SK-N-SH (cell line): ENCODE measurements around the gene BLVRA. TPM values are rescaled to one million over a fixed set of nuclear protein-coding genes. Genes with fewer than 3 reads are reported as not detected.

Source experiments
- CTCF ChIA-PET: fragments of 300-600, 350-600 bp; formaldehyde crosslinking; extraction: SDS; loops from one replicate; lab custom pipeline; 2021; lab: Yijun Ruan, JAX
- POLR2A ChIA-PET: fragments of 350-600 bp; sonication (Branson Sonifier 250); formaldehyde crosslinking; extraction: SDS; loops from one replicate; lab custom pipeline; 2020; ENCODE audit warnings: antibody characterized with exemption, inconsistent platforms; lab: Yijun Ruan, JAX
- DNase-seq: peaks from one replicate; pipeline ENCODE4 v3.0.0; 2012
- H2AFZ ChIP-seq: fragments of 200-600 bp; sonication (generic); 2 replicates; pipeline ENCODE4 v1.8.1; 2016; ENCODE audit warnings: antibody characterized with exemption, mild to moderate bottlenecking, low read depth
- H3F3A ChIP-seq: fragments of 200-600 bp; sonication (generic); replicated peaks from 2 replicates; pipeline ENCODE3; 2016; ENCODE audit warnings: antibody characterized with exemption, mild to moderate bottlenecking; ENCODE audit not compliant: insufficient read depth
- H3K27ac ChIP-seq, 2 experiments: fragments of 200-500 bp in 1 of 2; fragments of 200-600 bp in 1 of 2; sonication (Bioruptor generic) in 1 of 2; sonication (generic), shearing (Covaris generic) in 1 of 2; 2 replicates each; pipeline versions ENCODE4 v1.5.1 to v1.6.1; 2014 to 2016; ENCODE audit warnings: low read depth in 2 of 2, inconsistent platforms in 1 of 2, low read length in 1 of 2, mild to moderate bottlenecking in 1 of 2, mixed read lengths in 1 of 2
- H3K27me3 ChIP-seq: fragments of 200-600 bp; sonication (generic), shearing (Covaris generic); 2 replicates; pipeline ENCODE4 v1.6.1; 2016; ENCODE audit warnings: mixed run types; ENCODE audit not compliant: insufficient read depth
- H3K36me3 ChIP-seq, 2 experiments: fragments of 200-500 bp in 1 of 2; fragments of 200-600 bp in 1 of 2; sonication (Bioruptor generic) in 1 of 2; sonication (generic) in 1 of 2; replicated peaks in 1 of 2; 2 replicates each; pipeline versions ENCODE3 to v1.5.1; 2014 to 2016; ENCODE audit warnings: low read length in 1 of 2, mild to moderate bottlenecking in 1 of 2; ENCODE audit not compliant: insufficient read depth in 2 of 2, control insufficient read depth in 1 of 2
- H3K4me1 ChIP-seq, 2 experiments: fragments of 200-500 bp in 1 of 2; fragments of 200-600 bp in 1 of 2; sonication (Bioruptor generic) in 1 of 2; sonication (generic), shearing (Covaris generic) in 1 of 2; 2 replicates each; pipeline versions ENCODE4 v1.5.1 to v1.6.1; 2014 to 2016; ENCODE audit warnings: low read depth in 1 of 2, low read length in 1 of 2, mixed run types in 1 of 2; ENCODE audit not compliant: insufficient read depth in 2 of 2, control insufficient read depth in 1 of 2
- H3K4me2 ChIP-seq: fragments of 200-600 bp; sonication (generic), shearing (Covaris generic); 2 replicates; pipeline ENCODE4 v1.6.1; 2017; ENCODE audit warnings: mixed run types
- H3K4me3 ChIP-seq, 2 experiments: fragments of 200-500 bp in 1 of 2; fragments of 200-600 bp in 1 of 2; sonication (Bioruptor generic) in 1 of 2; sonication (generic), shearing (Covaris generic) in 1 of 2; 2 replicates each; pipeline versions ENCODE4 v1.5.1 to v1.8.1; 2014 to 2016; ENCODE audit warnings: low read depth in 2 of 2, inconsistent platforms in 1 of 2, low read length in 1 of 2, mild to moderate bottlenecking in 1 of 2, mixed read lengths in 1 of 2, moderate library complexity in 1 of 2
- H3K79me2 ChIP-seq: fragments of 200-600 bp; sonication (generic); 2 replicates; pipeline ENCODE4 v1.8.1; 2017; ENCODE audit warnings: mild to moderate bottlenecking; ENCODE audit not compliant: insufficient read depth
- H3K9ac ChIP-seq: fragments of 200-600 bp; sonication (generic); 2 replicates; pipeline ENCODE4 v1.6.1; 2017; ENCODE audit warnings: mixed run types
- H3K9me2 ChIP-seq: fragments of 200-600 bp; sonication (generic); 2 replicates; pipeline ENCODE4 v1.6.1; 2017; ENCODE audit warnings: mixed run types
- H3K9me3 ChIP-seq: fragments of 200-600 bp; sonication (generic); 2 replicates; pipeline ENCODE4 v1.6.1; 2017; ENCODE audit warnings: mixed run types, mild to moderate bottlenecking, moderate library complexity
- H4K20me1 ChIP-seq: fragments of 200-600 bp; sonication (generic); 2 replicates; pipeline ENCODE4 v1.6.1; 2017; ENCODE audit warnings: mild to moderate bottlenecking, mixed run types; ENCODE audit not compliant: insufficient read depth
- CHD2 ChIP-seq: fragments of 150-350 bp; IDR thresholded peaks from 2 replicates; pipeline ENCODE4 v1.6.1; 2018; ENCODE audit warnings: low read length; ENCODE audit not compliant: partially characterized antibody
- ELF1 ChIP-seq: IDR thresholded peaks from 2 replicates; pipeline ENCODE4 v1.4.0; 2012
- EP300 ChIP-seq, 2 experiments: IDR thresholded peaks; 2 replicates each; pipeline versions ENCODE4 v1.4.0 to v1.6.1; 2012; ENCODE audit warnings: borderline replicate concordance in 1 of 2, low read depth in 1 of 2, low read length in 1 of 2
- EZH2phosphoT487 ChIP-seq: fragments of 200-600 bp; sonication (generic); IDR thresholded peaks from 2 replicates; pipeline ENCODE4 v1.6.1; 2017; ENCODE audit warnings: low read depth, mixed run types, mild to moderate bottlenecking, antibody characterized with exemption, moderate library complexity, borderline replicate concordance
- FOXM1 ChIP-seq: IDR thresholded peaks from 2 replicates; pipeline ENCODE4 v1.4.0; 2012; ENCODE audit warnings: low read depth, mild to moderate bottlenecking
- GABPA ChIP-seq: IDR thresholded peaks from 2 replicates; pipeline ENCODE4 v1.4.0; 2012; ENCODE audit warnings: low read depth, mild to moderate bottlenecking
- GATA2 ChIP-seq: sonication (generic); formaldehyde crosslinking; IDR thresholded peaks from 2 replicates; pipeline ENCODE4 v1.5.0; 2020; ENCODE audit warnings: mild to moderate bottlenecking, missing genetic modification reagents
- IRF3 ChIP-seq: fragments of 150-350 bp; IDR thresholded peaks from 2 replicates; pipeline ENCODE4 v1.6.1; 2016; ENCODE audit warnings: mild to moderate bottlenecking, low read depth, low read length
- JUND ChIP-seq: IDR thresholded peaks from 2 replicates; pipeline ENCODE4 v1.4.0; 2012
- MEF2A ChIP-seq: IDR thresholded peaks from 2 replicates; pipeline ENCODE4 v1.4.0; 2012; ENCODE audit warnings: low read depth, borderline replicate concordance
- MXI1 ChIP-seq: IDR thresholded peaks from 2 replicates; pipeline ENCODE4 v1.6.1; 2012; ENCODE audit warnings: mild to moderate bottlenecking, low read depth, low read length, improper control_type of control experiment
- PBX3 ChIP-seq: IDR thresholded peaks from 2 replicates; pipeline ENCODE4; 2012
- POLR2AphosphoS5 ChIP-seq: IDR thresholded peaks from 2 replicates; pipeline ENCODE4 v1.6.1; 2012; ENCODE audit warnings: low read depth, low read length
- REST ChIP-seq: IDR thresholded peaks from 2 replicates; pipeline ENCODE4 v1.6.1; 2012; ENCODE audit warnings: mild to moderate bottlenecking, low read depth, low read length, moderate library complexity
- RXRA ChIP-seq: IDR thresholded peaks from 2 replicates; pipeline ENCODE4 v1.4.0; 2012; ENCODE audit warnings: low read depth, mild to moderate bottlenecking, borderline replicate concordance
- SIN3A ChIP-seq: IDR thresholded peaks from 2 replicates; pipeline ENCODE4 v1.6.1; 2012; ENCODE audit warnings: low read depth, mild to moderate bottlenecking, low read length, moderate library complexity, borderline replicate concordance
- SMC3 ChIP-seq: IDR thresholded peaks from 2 replicates; pipeline ENCODE4 v1.6.1; 2012; ENCODE audit warnings: low read depth, low read length, improper control_type of control experiment
- TAF1 ChIP-seq: IDR thresholded peaks from 2 replicates; pipeline ENCODE4 v1.6.1; 2012; ENCODE audit warnings: low read depth, mild to moderate bottlenecking, low read length, moderate library complexity, borderline replicate concordance
- USF1 ChIP-seq: IDR thresholded peaks from 2 replicates; pipeline ENCODE4 v1.4.0; 2012; ENCODE audit warnings: low read depth, borderline replicate concordance
- USF2 ChIP-seq: fragments of 150-350 bp; IDR thresholded peaks from 2 replicates; pipeline ENCODE4 v1.6.1; 2017; ENCODE audit warnings: antibody characterized with exemption, low read length, low read depth, borderline replicate concordance
- ZBTB33 ChIP-seq: IDR thresholded peaks from 2 replicates; pipeline ENCODE4 v1.4.0; 2012; ENCODE audit warnings: low read depth, borderline replicate concordance
- WGBS: methylation state at CpG from one replicate; pipeline ENCODE4 v1.1.6; 2017; ENCODE audit warnings: low lambda C conversion rate; 5-methylcytosine and 5-hydroxymethylcytosine counted together
- polyA plus RNA-seq, 3 experiments: library from polyadenylated mRNA; depleted of rRNA; stranded (reverse); fragments of >200 nt; gene quantifications; 2 replicates each; pipeline ENCODE4 v1.2.3, GENCODE V29; 2012

The BLVRA gene
- polyA plus RNA-seq, 1 of the 3 experiments (the other 2 are of a cell fraction): 123 TPM

- Histone ChIP-seq H3K36me3 (peaks cover 3 to 7% of the 10 kb centered on the region in 2 experiments), H3K4me2 (peak overlapping the region; percentile 71), H3K9me2 (no peaks in the 10 kb centered on the region), H3K9ac (peak overlapping the region; percentile 28; the same call in 1 of the 2 replicates), H3K27me3 (no peaks in the 10 kb centered on the region), H4K20me1 (no peaks in the 10 kb centered on the region), H3K4me3 (peak overlapping the region in 1 of 2 experiments; percentile 10; a peak in 2 of 4 replicates), H3K9me3 (no peaks in the 10 kb centered on the region), H3K27ac (peak overlapping the region; percentile 11 to 80; a peak in 3 of 4 replicates), H3F3A (peaks cover 30% of the 10 kb centered on the region), H3K4me1 (peaks cover 8 to 19% of the 10 kb centered on the region in 2 experiments), H2AFZ (peak overlapping the region; percentile 27; the same call in 1 of the 2 replicates), H3K79me2 (peaks cover 7% of the 10 kb centered on the region; the same call in 1 of the 2 replicates)
- ChIA-PET POLR2A (interaction anchor here (0.9 to 1.0 kb wide), 2 partner anchors 9 to 52 kb away, joined by 3 read pairs; partner anchors contain the start of gene COA1), CTCF (interaction anchor here (1.1 to 1.2 kb wide), 3 partner anchors 18 to 57 kb away, joined by 4 to 5 read pairs (median 5); no protein-coding TSS in a partner anchor)
- 52% methylated on average over 10 of the region's 10 CpGs for WGBS
- DNase-seq: peak; percentile 20
- TF ChIP-seq JUND (peak; percentile 91), GABPA (no peak), USF1 (peak; percentile 57; the same call in 1 of the 2 replicates), IRF3 (no peak), CHD2 (no peak), RXRA (peak; percentile 90; the same call in 1 of the 2 replicates), POLR2AphosphoS5 (peak; percentile 63; the same call in 1 of the 2 replicates), MEF2A (no peak), TAF1 (no peak), ELF1 (no peak), REST (no peak), MXI1 (no peak), EZH2phosphoT487 (no peak), SMC3 (no peak), FOXM1 (0 out of 2 replicates have a peak, but pooled peaks have one; percentile 39), SIN3A (no peak), EP300 (IDR thresholded peaks at IDR 0.05; ENCODE audit: borderline replicate concordance in 1 of 2, low read depth in 1 of 2, low read length in 1 of 2) (peak; percentile 67 to 82; a peak in 3 of 4 replicates), USF2 (no peak), PBX3 (peak; percentile 86), GATA2 (no peak), ZBTB33 (no peak)
These were observed 23.5 kb downstream of the BLVRA start for GRCh38 chr7:43781726-43782607.
